H9 (cell line): ENCODE data around the gene UST. TPM values are rescaled to one million over a fixed set of nuclear protein-coding genes. Genes with fewer than 3 reads are reported as not detected.

Experiments used
- DNase-seq: peaks from one replicate; pipeline ENCODE4 v3.0.0-alpha.2; 2017
- H2AFZ ChIP-seq: one replicate; pipeline ENCODE4 v1.6.1; 2013; ENCODE audit warnings: mild to moderate bottlenecking, low read length, control low read depth, moderate library complexity
- H2AK5ac ChIP-seq: 2 replicates; pipeline ENCODE4 v1.6.1; 2013; ENCODE audit warnings: low read length, control low read depth, mixed read lengths; ENCODE audit not compliant: insufficient read length
- H2BK120ac ChIP-seq: one replicate; pipeline ENCODE4 v1.6.1; 2013; ENCODE audit warnings: low read depth, mild to moderate bottlenecking, low read length, control low read depth, inconsistent platforms; ENCODE audit not compliant: poor library complexity, severe bottlenecking
- H2BK12ac ChIP-seq: 2 replicates; pipeline ENCODE4 v1.6.1; 2013; ENCODE audit warnings: low read length, control low read depth, mixed read lengths, low read depth; ENCODE audit not compliant: insufficient read length
- H2BK15ac ChIP-seq: 2 replicates; pipeline ENCODE4 v1.6.1; 2013; ENCODE audit warnings: low read depth, low read length, control low read depth
- H2BK20ac ChIP-seq: one replicate; pipeline ENCODE4 v1.6.1; 2013; ENCODE audit warnings: low read depth, mild to moderate bottlenecking, low read length, control low read depth, inconsistent platforms; ENCODE audit not compliant: poor library complexity, severe bottlenecking
- H2BK5ac ChIP-seq: 2 replicates; pipeline ENCODE4 v1.6.1; 2013; ENCODE audit warnings: low read length, control low read depth, mixed read lengths; ENCODE audit not compliant: insufficient read length
- H3K14ac ChIP-seq: 2 replicates; pipeline ENCODE4 v1.6.1; 2013; ENCODE audit warnings: low read length, control low read depth; ENCODE audit not compliant: insufficient read depth
- H3K18ac ChIP-seq: 2 replicates; pipeline ENCODE4 v1.6.1; 2013; ENCODE audit warnings: low read depth, mild to moderate bottlenecking, mixed read lengths, low read length, control low read depth; ENCODE audit not compliant: insufficient read length
- H3K23ac ChIP-seq: 2 replicates; pipeline ENCODE4 v1.6.1; 2013; ENCODE audit warnings: low read length, control low read depth, mixed read lengths, low read depth; ENCODE audit not compliant: insufficient read length
- H3K23me2 ChIP-seq: 2 replicates; pipeline ENCODE4 v1.6.1; 2013; ENCODE audit warnings: low read depth, mild to moderate bottlenecking, mixed read lengths, low read length, control low read depth; ENCODE audit not compliant: insufficient read length, poor library complexity, severe bottlenecking
- H3K27ac ChIP-seq: 2 replicates; pipeline ENCODE4 v1.5.1; 2013; ENCODE audit warnings: low read length, control low read depth, mixed read lengths, low read depth; ENCODE audit not compliant: insufficient read length
- H3K27me3 ChIP-seq: 2 replicates; pipeline ENCODE4 v1.6.1; 2013; ENCODE audit warnings: low read length, control low read depth, inconsistent platforms; ENCODE audit not compliant: insufficient read depth
- H3K4ac ChIP-seq: 2 replicates; pipeline ENCODE4 v1.6.1; 2013; ENCODE audit warnings: low read depth, mild to moderate bottlenecking, control low read depth, inconsistent platforms, low read length, moderate library complexity
- H3K4me1 ChIP-seq: 2 replicates; pipeline ENCODE4 v1.6.1; 2013; ENCODE audit warnings: low read length, control low read depth, inconsistent platforms; ENCODE audit not compliant: insufficient read depth
- H3K4me2 ChIP-seq: 2 replicates; pipeline ENCODE4 v1.6.1; 2013; ENCODE audit warnings: low read length, control low read depth, mixed read lengths; ENCODE audit not compliant: insufficient read length, insufficient read depth
- H3K56ac ChIP-seq: 2 replicates; pipeline ENCODE4 v1.6.1; 2013; ENCODE audit warnings: low read depth, mild to moderate bottlenecking, mixed read lengths, low read length, control low read depth; ENCODE audit not compliant: insufficient read length
- H3K79me1 ChIP-seq: 2 replicates; pipeline ENCODE4 v1.6.1; 2013; ENCODE audit warnings: low read depth, mild to moderate bottlenecking, moderate library complexity, low read length, control low read depth, inconsistent platforms; ENCODE audit not compliant: insufficient read depth, poor library complexity, severe bottlenecking
- H3K79me2 ChIP-seq: 2 replicates; pipeline ENCODE4 v1.6.1; 2013; ENCODE audit warnings: low read length, control low read depth, inconsistent platforms; ENCODE audit not compliant: insufficient read depth
- H3K9ac ChIP-seq: 2 replicates; pipeline ENCODE4 v1.6.1; 2013; ENCODE audit warnings: low read length, control low read depth, mixed read lengths; ENCODE audit not compliant: insufficient read length; ENCODE audit errors: extremely low read depth
- H3K9me3 ChIP-seq: one replicate; pipeline ENCODE4 v1.6.1; 2013; ENCODE audit warnings: low read depth, low read length, inconsistent platforms; ENCODE audit not compliant: control insufficient read depth
- H3T11ph ChIP-seq: one replicate; pipeline ENCODE4 v1.6.1; 2013; ENCODE audit warnings: mild to moderate bottlenecking, low read length, control low read depth, inconsistent platforms
- H4K20me1 ChIP-seq: one replicate; pipeline ENCODE4 v1.6.1; 2013; ENCODE audit not compliant: control insufficient read depth, insufficient read length, insufficient read depth
- H4K5ac ChIP-seq: 2 replicates; pipeline ENCODE4 v1.6.1; 2013; ENCODE audit warnings: low read depth, mild to moderate bottlenecking, mixed read lengths, low read length, control low read depth; ENCODE audit not compliant: insufficient read length
- H4K8ac ChIP-seq: replicated peaks from 2 replicates; pipeline ENCODE4 v1.6.1; 2013; ENCODE audit warnings: low read length, control low read depth, mixed read lengths, low read depth; ENCODE audit not compliant: insufficient read length
- H4K91ac ChIP-seq: 2 replicates; pipeline ENCODE4 v1.6.1; 2013; ENCODE audit warnings: low read depth, mild to moderate bottlenecking, moderate library complexity, mixed read lengths, low read length, control low read depth; ENCODE audit not compliant: insufficient read length
- H3K27ac Mint-ChIP-seq, 3 experiments: 2 replicates in 2 of 3; 3 replicates in 1 of 3; pipeline ENCODE4 v1.8.0; 2020 to 2021; ENCODE audit warnings: mixed read lengths in 3 of 3, mild to moderate bottlenecking in 1 of 3, moderate library complexity in 1 of 3
- H3K27me3 Mint-ChIP-seq: 2 replicates; pipeline ENCODE4 v1.8.0; 2021; ENCODE audit warnings: low read depth, mild to moderate bottlenecking, moderate library complexity, mixed read lengths
- H3K36me3 Mint-ChIP-seq, 3 experiments: 2 replicates in 2 of 3; 3 replicates in 1 of 3; pipeline ENCODE4 v1.8.0; 2020 to 2021; ENCODE audit warnings: low read depth in 3 of 3, mixed read lengths in 3 of 3; ENCODE audit not compliant: insufficient read depth in 1 of 3
- H3K4me1 Mint-ChIP-seq, 2 experiments: 2 replicates each; pipeline ENCODE4 v1.8.0; 2020; ENCODE audit warnings: mixed read lengths in 2 of 2
- H3K4me3 Mint-ChIP-seq, 2 experiments: 2 replicates in 1 of 2; 3 replicates in 1 of 2; pipeline ENCODE4 v1.8.0; 2020 to 2021; ENCODE audit warnings: mild to moderate bottlenecking in 2 of 2, mixed read lengths in 2 of 2, moderate library complexity in 1 of 2
- H3K9me3 Mint-ChIP-seq, 2 experiments: 2 replicates in 1 of 2; 3 replicates in 1 of 2; pipeline ENCODE4 v1.8.0; 2020; ENCODE audit warnings: mild to moderate bottlenecking in 2 of 2, mixed read lengths in 2 of 2, moderate library complexity in 1 of 2
- WGBS: extraction: QIAGEN DNeasy Blood & Tissue Kit; methylation state at CpG from one replicate; pipeline ENCODE4 v1.1.7; 2013; ENCODE audit warnings: missing lambda C conversion rate, low lambda C conversion rate, mixed read lengths; ENCODE audit not compliant: insufficient read length; ENCODE audit errors: extremely low coverage; 5-methylcytosine and 5-hydroxymethylcytosine counted together
- total RNA-seq: library from RNA; stranded (reverse); gene quantifications from 2 replicates; pipeline ENCODE4 v1.2.1, GENCODE V29; 2021
- TF ChIP-seq, protein P1 (sequence below): fragments of 200-600 bp; sonication (generic); conservative IDR thresholded peaks from 3 replicates; pipeline ENCODE4 v1.8.0; 2021; ENCODE audit warnings: antibody characterized with exemption, mild to moderate bottlenecking

The UST gene
- total RNA-seq, 1 experiment from 2014 or later = 14.4 TPM

DNA sequence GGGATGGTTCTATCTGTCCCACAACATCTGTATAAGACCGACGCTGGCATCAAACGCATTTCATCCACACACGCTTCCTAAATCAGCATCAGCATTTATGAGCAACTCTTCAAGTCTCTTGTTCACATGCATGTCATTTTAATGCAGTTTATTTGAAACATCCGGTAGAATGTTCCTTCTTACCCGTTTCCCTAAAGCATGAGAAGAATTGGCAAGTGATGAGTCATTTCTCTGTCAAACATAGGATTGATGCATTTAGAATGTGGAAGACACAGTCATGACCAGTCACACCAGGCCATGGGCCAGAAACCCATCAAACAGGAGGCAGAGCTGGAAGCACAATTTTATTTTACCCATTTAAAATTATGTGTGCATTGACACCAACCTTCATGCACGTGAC lies 122.8 kb downstream of the UST start:
- H3K4ac ChIP-seq = no peak overlapping the region
- no peak for DNase-seq
- no peak overlapping the region for H2BK12ac ChIP-seq
- H2BK15ac ChIP-seq = no peak overlapping the region
- no CpG with 5 or more reads among the region's 7 CpGs for WGBS
- H2BK20ac ChIP-seq = no peak overlapping the region
- no peak overlapping the region for H3K14ac ChIP-seq
- no peaks in the 10 kb centered on the region for H3K9me3 ChIP-seq
- H3K18ac ChIP-seq = no peak overlapping the region
- H2BK5ac ChIP-seq = no peak overlapping the region
- H3K27me3 Mint-ChIP-seq = no peaks in the 10 kb centered on the region
- H3K4me1 ChIP-seq = peaks cover 13% of the 10 kb centered on the region
- H3K9ac ChIP-seq = no peak overlapping the region
- H3K23me2 ChIP-seq = no peaks in the 10 kb centered on the region
- peaks cover 9% of the 10 kb centered on the region for H3K79me1 ChIP-seq
- no peak overlapping the region for H3K23ac ChIP-seq
- H3K4me3 Mint-ChIP-seq = no peak overlapping the region
- H4K8ac ChIP-seq = no peak overlapping the region
- no peak overlapping the region for H3K27ac Mint-ChIP-seq
- no peak overlapping the region for H2AFZ ChIP-seq
- H3K79me2 ChIP-seq = peaks cover 27% of the 10 kb centered on the region; the same call in 1 of the 2 replicates
- no peak overlapping the region for H3T11ph ChIP-seq
- peaks cover 0 to under 1% (median 0%) of the 10 kb centered on the region in 3 experiments; a peak in 2 of 7 replicates for H3K36me3 Mint-ChIP-seq
- H4K5ac ChIP-seq = no peak overlapping the region
- H4K91ac ChIP-seq = no peak overlapping the region
- H2BK120ac ChIP-seq = no peak overlapping the region
- no peaks in the 10 kb centered on the region for H3K27me3 ChIP-seq
- peaks cover 0 to under 1% of the 10 kb centered on the region in 2 experiments; a peak in 1 of 5 replicates for H3K9me3 Mint-ChIP-seq
- TF ChIP-seq, protein P1, sequence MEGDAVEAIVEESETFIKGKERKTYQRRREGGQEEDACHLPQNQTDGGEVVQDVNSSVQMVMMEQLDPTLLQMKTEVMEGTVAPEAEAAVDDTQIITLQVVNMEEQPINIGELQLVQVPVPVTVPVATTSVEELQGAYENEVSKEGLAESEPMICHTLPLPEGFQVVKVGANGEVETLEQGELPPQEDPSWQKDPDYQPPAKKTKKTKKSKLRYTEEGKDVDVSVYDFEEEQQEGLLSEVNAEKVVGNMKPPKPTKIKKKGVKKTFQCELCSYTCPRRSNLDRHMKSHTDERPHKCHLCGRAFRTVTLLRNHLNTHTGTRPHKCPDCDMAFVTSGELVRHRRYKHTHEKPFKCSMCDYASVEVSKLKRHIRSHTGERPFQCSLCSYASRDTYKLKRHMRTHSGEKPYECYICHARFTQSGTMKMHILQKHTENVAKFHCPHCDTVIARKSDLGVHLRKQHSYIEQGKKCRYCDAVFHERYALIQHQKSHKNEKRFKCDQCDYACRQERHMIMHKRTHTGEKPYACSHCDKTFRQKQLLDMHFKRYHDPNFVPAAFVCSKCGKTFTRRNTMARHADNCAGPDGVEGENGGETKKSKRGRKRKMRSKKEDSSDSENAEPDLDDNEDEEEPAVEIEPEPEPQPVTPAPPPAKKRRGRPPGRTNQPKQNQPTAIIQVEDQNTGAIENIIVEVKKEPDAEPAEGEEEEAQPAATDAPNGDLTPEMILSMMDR = no peak
- no peak overlapping the region for H2AK5ac ChIP-seq
- no peak overlapping the region for H3K4me2 ChIP-seq
- H3K56ac ChIP-seq = no peak overlapping the region
- H3K4me1 Mint-ChIP-seq = peaks cover 49 to 53% of the 10 kb centered on the region in 2 experiments
- H3K27ac ChIP-seq = no peak overlapping the region
- H4K20me1 ChIP-seq = no peaks in the 10 kb centered on the region
